Bronchial epithelial cell (primary cell): ENCODE data around the gene HIVEP3. TPM values are rescaled to one million over a fixed set of nuclear protein-coding genes. Genes with fewer than 3 reads are reported as not detected.

Experiments used
- DNase-seq: peaks from one replicate; pipeline ENCODE4 v3.0.0-alpha.2; 2010; ENCODE audit warnings: low read depth
- FAIRE-seq: peaks from 2 replicates; lab custom pipeline; 2011; peaks lifted over from hg19 to GRCh38; lab: Jason Lieb, UNC
- H3K27me3 ChIP-seq: 2 replicates; pipeline ENCODE4 v1.5.1; 2011; ENCODE audit warnings: low read length; ENCODE audit not compliant: control insufficient read depth, insufficient read depth
- H3K36me3 ChIP-seq: 2 replicates; pipeline ENCODE4 v1.5.1; 2011; ENCODE audit warnings: low read length; ENCODE audit not compliant: control insufficient read depth, insufficient read depth
- H3K4me3 ChIP-seq: 2 replicates; pipeline ENCODE4 v1.5.1; 2011; ENCODE audit warnings: mild to moderate bottlenecking, low read depth, low read length, control low read depth
- total RNA-seq: library from RNA; depleted of rRNA; stranded (reverse); fragments of >200 nt; gene quantifications from 2 replicates; pipeline ENCODE4 v1.2.1, GENCODE V29; 2014
- TF ChIP-seq, protein P1 (sequence below): IDR thresholded peaks from 2 replicates; pipeline ENCODE4 v1.5.1; 2011; ENCODE audit warnings: mild to moderate bottlenecking, moderate library complexity, low read length, control low read depth, inconsistent platforms; ENCODE audit not compliant: insufficient read depth, severe bottlenecking

HIVEP3 gene
- total RNA-seq, 1 donor from 2014 or later: under 0.01 TPM

DNA sequence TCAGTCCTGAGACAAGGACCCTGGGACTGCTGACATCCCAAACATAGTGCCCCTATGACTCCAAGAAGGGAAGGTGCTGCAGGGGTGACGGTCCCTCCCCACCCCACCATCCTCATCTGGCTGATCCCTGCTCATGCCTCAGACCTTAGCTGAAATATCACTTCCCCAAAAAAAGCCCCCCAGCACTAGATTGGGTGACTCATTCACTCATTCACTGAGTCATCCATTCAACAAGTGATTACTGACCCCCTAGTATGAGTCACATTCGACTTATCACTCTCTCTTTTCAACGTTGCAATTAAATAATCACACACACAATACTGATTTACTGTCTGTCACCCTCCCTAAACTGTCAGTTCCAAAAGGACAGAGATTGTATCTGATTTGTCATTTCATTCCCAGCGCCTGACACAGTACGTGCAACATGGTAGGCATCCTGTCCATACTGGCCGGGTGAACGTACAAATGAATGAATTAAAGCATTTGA, 48.6 kb downstream of the HIVEP3 start:
- no peak for FAIRE-seq
- peak; percentile 92 for DNase-seq
- TF ChIP-seq, protein P1, sequence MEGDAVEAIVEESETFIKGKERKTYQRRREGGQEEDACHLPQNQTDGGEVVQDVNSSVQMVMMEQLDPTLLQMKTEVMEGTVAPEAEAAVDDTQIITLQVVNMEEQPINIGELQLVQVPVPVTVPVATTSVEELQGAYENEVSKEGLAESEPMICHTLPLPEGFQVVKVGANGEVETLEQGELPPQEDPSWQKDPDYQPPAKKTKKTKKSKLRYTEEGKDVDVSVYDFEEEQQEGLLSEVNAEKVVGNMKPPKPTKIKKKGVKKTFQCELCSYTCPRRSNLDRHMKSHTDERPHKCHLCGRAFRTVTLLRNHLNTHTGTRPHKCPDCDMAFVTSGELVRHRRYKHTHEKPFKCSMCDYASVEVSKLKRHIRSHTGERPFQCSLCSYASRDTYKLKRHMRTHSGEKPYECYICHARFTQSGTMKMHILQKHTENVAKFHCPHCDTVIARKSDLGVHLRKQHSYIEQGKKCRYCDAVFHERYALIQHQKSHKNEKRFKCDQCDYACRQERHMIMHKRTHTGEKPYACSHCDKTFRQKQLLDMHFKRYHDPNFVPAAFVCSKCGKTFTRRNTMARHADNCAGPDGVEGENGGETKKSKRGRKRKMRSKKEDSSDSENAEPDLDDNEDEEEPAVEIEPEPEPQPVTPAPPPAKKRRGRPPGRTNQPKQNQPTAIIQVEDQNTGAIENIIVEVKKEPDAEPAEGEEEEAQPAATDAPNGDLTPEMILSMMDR: no peak
- Histone ChIP-seq H3K36me3 (no peaks in the 10 kb centered on the region), H3K27me3 (no peaks in the 10 kb centered on the region), H3K4me3 (no peak overlapping the region)

DNA sequence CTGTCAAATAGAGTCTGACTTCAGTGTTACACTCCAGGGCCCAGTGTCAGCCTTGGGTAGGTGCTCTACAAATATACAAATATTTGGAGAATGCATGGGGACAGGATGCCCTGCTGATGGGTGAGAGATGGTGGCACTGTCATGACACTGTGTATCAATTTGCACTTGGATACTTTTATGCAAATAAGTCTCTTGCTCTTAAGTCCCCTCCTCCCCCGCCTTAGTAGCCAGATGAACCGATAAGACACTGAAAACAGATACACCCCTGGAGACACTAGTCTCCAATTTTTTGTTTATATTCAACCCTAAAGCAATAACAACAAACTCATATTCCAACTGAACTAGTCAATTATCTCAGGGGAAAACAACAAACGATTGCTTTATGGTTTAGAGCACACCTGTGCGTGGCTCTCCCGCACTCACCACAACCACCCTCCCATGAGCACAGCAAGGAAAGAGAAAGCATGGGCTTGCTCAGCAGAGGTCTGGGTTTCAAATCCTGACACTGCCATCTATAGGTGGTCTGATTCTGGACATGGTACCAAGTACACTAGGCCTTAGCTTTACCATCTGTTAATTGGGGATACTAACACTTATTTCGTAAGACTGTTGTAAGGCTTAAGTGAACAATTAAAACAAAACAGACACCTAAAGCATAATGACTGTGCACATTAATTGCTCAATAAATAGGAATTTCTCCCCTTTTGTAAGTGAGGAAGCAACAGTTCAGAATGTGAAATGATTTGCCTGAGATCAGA, 50.3 kb downstream of the HIVEP3 start:
- peak; percentile 39 for DNase-seq
- no peak for FAIRE-seq

DNA sequence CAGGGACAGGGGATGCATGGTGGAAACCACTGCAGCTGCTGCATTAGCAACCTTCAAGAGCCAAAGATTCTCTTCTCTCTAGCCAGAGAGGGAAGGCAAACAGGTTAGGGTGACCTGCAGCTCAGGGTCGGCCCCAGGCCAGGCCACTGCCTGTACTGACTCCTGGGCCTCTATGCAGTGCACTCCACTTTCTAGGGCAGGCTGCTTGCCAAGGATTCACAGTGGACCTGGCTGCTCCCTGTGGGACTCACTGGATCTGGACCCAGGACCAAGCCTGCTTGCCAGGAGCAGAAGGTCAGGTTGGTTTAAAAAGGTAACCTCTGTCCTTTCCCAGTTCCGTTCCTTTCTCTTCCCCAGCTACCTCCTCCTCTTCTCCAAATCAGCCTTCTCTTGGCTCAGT, 52.4 kb downstream of the HIVEP3 start:
- DNase-seq (no peak), FAIRE-seq (no peak)
- Histone ChIP-seq H3K27me3 (no peaks in the 10 kb centered on the region), H3K36me3 (no peaks in the 10 kb centered on the region), H3K4me3 (no peak overlapping the region)
- TF ChIP-seq, protein P1: no peak

More for the DNA sequence above, 50.3 kb downstream of the HIVEP3 start:
- Histone ChIP-seq H3K36me3 (no peaks in the 10 kb centered on the region), H3K27me3 (no peaks in the 10 kb centered on the region), H3K4me3 (no peak overlapping the region)
- TF ChIP-seq, protein P1: peak; percentile 2

DNA sequence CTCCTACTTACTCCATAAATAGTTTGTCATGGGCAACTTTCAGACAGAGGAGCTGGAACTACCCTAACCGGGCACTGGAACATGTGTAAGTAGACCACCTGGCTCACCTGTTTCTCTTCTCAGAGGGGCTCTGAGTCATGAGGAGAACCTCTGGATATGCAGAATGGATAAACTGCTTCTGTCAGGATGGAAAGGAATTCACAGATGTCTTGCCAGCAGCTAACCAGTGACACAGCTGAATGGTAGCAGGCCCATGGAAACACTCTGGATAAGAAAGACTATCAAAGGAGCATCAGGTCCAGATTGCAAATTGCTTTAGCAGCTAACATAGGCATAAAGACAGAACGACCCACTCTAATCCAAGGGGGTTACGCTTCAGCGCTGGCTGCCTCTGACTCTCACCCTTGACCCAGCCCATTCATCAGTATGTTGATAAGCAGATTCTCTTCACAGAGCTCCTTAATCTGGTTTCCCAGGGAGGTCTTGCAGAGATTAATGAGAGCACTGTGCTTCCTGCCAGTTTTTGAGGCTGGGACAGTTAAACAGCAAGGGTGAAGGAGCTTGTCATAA, 54.2 kb downstream of the HIVEP3 start:
- H3K27me3 ChIP-seq: no peaks in the 10 kb centered on the region

DNA sequence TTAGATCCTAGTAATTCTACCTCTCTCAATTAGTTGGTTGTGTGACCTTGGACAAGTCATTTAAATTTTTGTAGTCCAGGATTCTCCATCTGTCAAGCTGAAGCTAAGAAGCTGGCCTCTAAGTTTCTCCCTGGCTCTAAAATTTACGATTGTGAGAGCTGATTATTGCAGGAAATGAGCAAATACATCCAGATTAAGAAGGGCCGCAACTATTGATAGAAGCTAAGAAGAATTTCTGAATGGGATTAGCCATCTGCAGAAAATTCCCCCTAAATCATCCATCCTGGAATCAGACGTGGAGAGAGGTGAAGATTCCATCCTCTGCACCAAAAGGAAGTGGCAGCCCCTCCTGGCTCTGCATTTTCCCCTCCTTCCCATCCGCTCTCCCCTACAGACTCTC, 55.0 kb downstream of the HIVEP3 start:
- Histone ChIP-seq H3K4me3 (no peak overlapping the region), H3K36me3 (no peaks in the 10 kb centered on the region), H3K27me3 (no peaks in the 10 kb centered on the region)
- TF ChIP-seq, protein P1: no peak
- DNase-seq (no peak), FAIRE-seq (no peak)

More for the DNA sequence above, 54.2 kb downstream of the HIVEP3 start:
- no peak for DNase-seq
- Histone ChIP-seq H3K4me3 (no peak overlapping the region), H3K36me3 (no peaks in the 10 kb centered on the region)
- TF ChIP-seq, protein P1: no peak
- FAIRE-seq: no peak
